ENCODE data around the gene MXRA8. TPM values are rescaled to one million over a fixed set of nuclear protein-coding genes. Genes with fewer than 3 reads are reported as not detected.
A peak's percentile ranks its signal among the peaks of the same experiment; 100 is the strongest.

Gene MXRA8
- total and polyA plus RNA-seq, 9 of the 15 experiments (the other 6 are each of a cell fraction or from before 2014, with no cell fraction given), result 0.66 to 11.3 (median 6.3) TPM

DNA sequence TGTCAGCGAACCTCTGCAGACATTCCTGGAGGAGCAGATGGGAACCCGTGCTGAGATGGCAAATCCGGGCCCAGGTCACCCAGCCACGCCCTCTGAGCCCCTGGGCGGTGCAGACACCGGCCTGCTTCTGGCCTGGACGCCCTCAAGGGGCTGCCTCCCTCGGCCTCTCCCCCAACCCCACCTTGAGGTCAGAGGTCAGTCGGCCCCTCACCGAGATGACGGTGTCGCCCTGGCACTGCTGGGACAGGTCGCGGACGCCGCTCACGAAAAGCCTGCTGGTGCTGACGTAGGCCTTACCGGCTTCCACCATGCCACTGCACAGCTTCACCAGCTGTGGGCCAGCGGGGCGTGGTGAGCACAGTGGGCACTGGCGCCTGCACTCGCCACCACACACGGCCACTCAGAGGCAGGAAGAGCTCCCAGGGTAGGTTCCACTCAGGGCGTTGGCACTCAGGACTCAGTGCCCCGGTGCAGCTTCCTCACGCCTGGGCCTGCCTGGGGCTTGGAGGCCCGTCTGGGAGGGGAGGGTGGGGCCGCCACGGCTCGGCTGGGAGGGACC lies 55.3 kb downstream of the MXRA8 start:
- intact Hi-C loops (cut with micrococcal nuclease) (loop anchor here (10.0 kb wide), 1 partner anchor 922 kb away; the partner anchor contains the start of gene SKI), in situ Hi-C loops (cut with MboI) (no loop called here)
- Histone ChIP-seq H3K79me2 (ENCODE audit: control insufficient read depth, insufficient read depth, low read length) (peaks cover 34% of the 10 kb centered on the region), H3K36me3 (ENCODE audit: control insufficient read depth, insufficient read depth, low read length) (peaks cover 4% of the 10 kb centered on the region; the same call in 2 of the 3 replicates), H3K4me2 (ENCODE audit: insufficient read depth, low read length) (no peak overlapping the region), H3K9me3 (replicated peaks; ENCODE audit: control insufficient read depth, insufficient read depth, low read depth, low read length) (no peaks in the 10 kb centered on the region), H3K4me3 (no peak overlapping the region), H3K9me1 (ENCODE audit: control insufficient read depth, insufficient read depth, low read length) (peaks cover 21% of the 10 kb centered on the region), H2AFZ (ENCODE audit: low read depth, low read length) (no peak overlapping the region), H3K4me1 (replicated peaks in 1 of 2; ENCODE audit: control insufficient read depth in 2 of 2, insufficient read depth in 2 of 2, low read length in 2 of 2) (peaks cover 34 to 87% of the 10 kb centered on the region in 2 experiments), H3K27ac (ENCODE audit: extremely low read depth, low read depth, low read length) (no peak overlapping the region), H3K9ac (ENCODE audit: insufficient read depth in 1 of 2, low read depth in 2 of 2, low read length in 2 of 2) (peak overlapping the region in 1 of 2 experiments; percentile 1; a peak in 2 of 4 replicates), H4K20me1 (replicated peaks; ENCODE audit: control insufficient read depth, insufficient read depth, low read length) (peaks cover 30% of the 10 kb centered on the region; the same call in 1 of the 2 replicates), H3K27me3 (ENCODE audit: control insufficient read depth in 2 of 2, insufficient read depth in 2 of 2, low read length in 2 of 2) (no peaks in the 10 kb centered on the region)
- 88% methylated on average over 27 of the region's 31 CpGs for WGBS (ENCODE audit: insufficient coverage, low coverage, missing lambda C conversion rate)
- BruUV-seq (replicated peaks), result no TSS peak
- ChIA-PET POLR2A (no interaction called here), CTCF (ENCODE audit: low intra/inter-chr PET ratio) (no interaction called here)
- no peak for FAIRE-seq
- no peak for DNase-seq (ENCODE audit: extremely low read depth in 1 of 4, low spot score in 3 of 4)
- ATAC-seq, result no peak
- 0 out of 2 replicates have a peak, but pooled peaks have one; percentile 8 for TF ChIP-seq ZNF143 (CRISPR knock-in tag; IDR thresholded peaks at IDR 0.05)
- no peak for TF ChIP-seq DIDO1 (tag; IDR thresholded peaks at IDR 0.05; ENCODE audit: low read depth)
- TF ChIP-seq YY1 (IDR thresholded peaks at IDR 0.05; ENCODE audit: borderline replicate concordance in 1 of 3, control insufficient read depth in 1 of 3, extremely low read depth in 1 of 3, insufficient read depth in 3 of 3, insufficient read length in 1 of 3, insufficient replicate concordance in 2 of 3, low read depth in 1 of 3, low read length in 2 of 3), result no peak
- no peak for TF ChIP-seq BRF1 (IDR thresholded peaks at IDR 0.05; ENCODE audit: borderline replicate concordance, extremely low read depth, insufficient read length)
- peak; percentile 38; the same call in 1 of the 2 replicates for TF ChIP-seq POLR2G (IDR thresholded peaks at IDR 0.05; ENCODE audit: low read depth, low read length)
- TF ChIP-seq SMARCC2 (IDR thresholded peaks at IDR 0.05; ENCODE audit: low read depth), result no peak
- TF ChIP-seq, protein P1, sequence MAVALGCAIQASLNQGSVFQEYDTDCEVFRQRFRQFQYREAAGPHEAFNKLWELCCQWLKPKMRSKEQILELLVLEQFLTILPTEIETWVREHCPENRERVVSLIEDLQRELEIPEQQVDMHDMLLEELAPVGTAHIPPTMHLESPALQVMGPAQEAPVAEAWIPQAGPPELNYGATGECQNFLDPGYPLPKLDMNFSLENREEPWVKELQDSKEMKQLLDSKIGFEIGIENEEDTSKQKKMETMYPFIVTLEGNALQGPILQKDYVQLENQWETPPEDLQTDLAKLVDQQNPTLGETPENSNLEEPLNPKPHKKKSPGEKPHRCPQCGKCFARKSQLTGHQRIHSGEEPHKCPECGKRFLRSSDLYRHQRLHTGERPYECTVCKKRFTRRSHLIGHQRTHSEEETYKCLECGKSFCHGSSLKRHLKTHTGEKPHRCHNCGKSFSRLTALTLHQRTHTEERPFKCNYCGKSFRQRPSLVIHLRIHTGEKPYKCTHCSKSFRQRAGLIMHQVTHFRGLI (CRISPR knock-in tag; IDR thresholded peaks at IDR 0.05), result no peak
- TF ChIP-seq, protein P2, sequence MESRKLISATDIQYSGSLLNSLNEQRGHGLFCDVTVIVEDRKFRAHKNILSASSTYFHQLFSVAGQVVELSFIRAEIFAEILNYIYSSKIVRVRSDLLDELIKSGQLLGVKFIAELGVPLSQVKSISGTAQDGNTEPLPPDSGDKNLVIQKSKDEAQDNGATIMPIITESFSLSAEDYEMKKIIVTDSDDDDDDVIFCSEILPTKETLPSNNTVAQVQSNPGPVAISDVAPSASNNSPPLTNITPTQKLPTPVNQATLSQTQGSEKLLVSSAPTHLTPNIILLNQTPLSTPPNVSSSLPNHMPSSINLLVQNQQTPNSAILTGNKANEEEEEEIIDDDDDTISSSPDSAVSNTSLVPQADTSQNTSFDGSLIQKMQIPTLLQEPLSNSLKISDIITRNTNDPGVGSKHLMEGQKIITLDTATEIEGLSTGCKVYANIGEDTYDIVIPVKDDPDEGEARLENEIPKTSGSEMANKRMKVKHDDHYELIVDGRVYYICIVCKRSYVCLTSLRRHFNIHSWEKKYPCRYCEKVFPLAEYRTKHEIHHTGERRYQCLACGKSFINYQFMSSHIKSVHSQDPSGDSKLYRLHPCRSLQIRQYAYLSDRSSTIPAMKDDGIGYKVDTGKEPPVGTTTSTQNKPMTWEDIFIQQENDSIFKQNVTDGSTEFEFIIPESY (CRISPR knock-in tag; IDR thresholded peaks at IDR 0.05), result peak; percentile 63; the same call in 1 of the 2 replicates
- peak; percentile 87 for TF ChIP-seq HNRNPL (IDR thresholded peaks at IDR 0.05; ENCODE audit: low read depth, low read length)
- TF ChIP-seq ZNF263 (CRISPR knock-in tag; IDR thresholded peaks at IDR 0.05; ENCODE audit: borderline replicate concordance), result 0 out of 2 replicates have a peak, but pooled peaks have one; percentile 10
- no peak for TF ChIP-seq NFXL1 (CRISPR knock-in tag; IDR thresholded peaks at IDR 0.05)
- TF ChIP-seq MEF2A (IDR thresholded peaks at IDR 0.05; ENCODE audit: control insufficient read depth, low read depth, low read length), result no peak
- TF ChIP-seq ATF7 (IDR thresholded peaks at IDR 0.05), result no peak
- TF ChIP-seq SNRNP70 (optimal IDR thresholded peaks at IDR 0.05; ENCODE audit: low read depth, low read length), result no peak
- TF ChIP-seq, protein P3, sequence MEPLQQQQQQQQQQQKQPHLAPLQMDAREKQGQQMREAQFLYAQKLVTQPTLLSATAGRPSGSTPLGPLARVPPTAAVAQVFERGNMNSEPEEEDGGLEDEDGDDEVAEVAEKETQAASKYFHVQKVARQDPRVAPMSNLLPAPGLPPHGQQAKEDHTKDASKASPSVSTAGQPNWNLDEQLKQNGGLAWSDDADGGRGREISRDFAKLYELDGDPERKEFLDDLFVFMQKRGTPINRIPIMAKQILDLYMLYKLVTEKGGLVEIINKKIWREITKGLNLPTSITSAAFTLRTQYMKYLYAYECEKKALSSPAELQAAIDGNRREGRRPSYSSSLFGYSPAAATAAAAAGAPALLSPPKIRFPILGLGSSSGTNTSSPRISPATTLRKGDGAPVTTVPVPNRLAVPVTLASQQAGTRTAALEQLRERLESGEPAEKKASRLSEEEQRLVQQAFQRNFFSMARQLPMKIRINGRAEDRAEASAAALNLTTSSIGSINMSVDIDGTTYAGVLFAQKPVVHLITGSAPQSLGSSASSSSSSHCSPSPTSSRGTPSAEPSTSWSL (CRISPR knock-in tag; IDR thresholded peaks at IDR 0.05; ENCODE audit: borderline replicate concordance), result no peak
